Effector CD4-positive, alpha-beta T cell (primary cell): ENCODE measurements around the gene KCNK7.

Experiments
- DNase-seq: peaks from one replicate; pipeline ENCODE4 v3.0.0-alpha.2; 2020

KCNK7 gene

GRCh38 chr11:65610404-65610803 lies 14.8 kb upstream of the KCNK7 start:
- no peak for DNase-seq

GRCh38 chr11:65609665-65610064 lies 14.1 kb upstream of the KCNK7 start:
- no peak for DNase-seq

GRCh38 chr11:65609229-65609628 lies 13.6 kb upstream of the KCNK7 start:
- DNase-seq, result no peak

- DNase-seq, result no peak
Observed at GRCh38 chr11:65607614-65608426, 12.2 kb upstream of the KCNK7 start.

- no peak for DNase-seq
Observed at GRCh38 chr11:65606876-65607613, 11.4 kb upstream of the KCNK7 start.

GRCh38 chr11:65604258-65604657 lies 8.7 kb upstream of the KCNK7 start:
- no peak for DNase-seq

- no peak for DNase-seq
Observed at GRCh38 chr11:65599955-65600246, 4.3 kb upstream of the KCNK7 start.

- DNase-seq, result no peak
Observed at GRCh38 chr11:65599216-65599954, 3.8 kb upstream of the KCNK7 start.

GRCh38 chr11:65598258-65598699 lies 2.7 kb upstream of the KCNK7 start:
- DNase-seq, result no peak

- no peak for DNase-seq
Observed at GRCh38 chr11:65596520-65596919, 920 bp upstream of the KCNK7 start.

GRCh38 chr11:65595131-65595530 lies 469 bp downstream of the KCNK7 start:
- no peak for DNase-seq

- DNase-seq, result no peak
Observed at GRCh38 chr11:65593518-65594414, 1.8 kb downstream of the KCNK7 start.

- no peak for DNase-seq
Observed at GRCh38 chr11:65592858-65593517, 2.6 kb downstream of the KCNK7 start.

GRCh38 chr11:65591939-65592857 lies 3.4 kb downstream of the KCNK7 start:
- DNase-seq, result no peak

- DNase-seq, result no peak
Observed at GRCh38 chr11:65590240-65590738, 5.3 kb downstream of the KCNK7 start.

- DNase-seq, result no peak
Observed at GRCh38 chr11:65589444-65590239, 6.0 kb downstream of the KCNK7 start.

- peak; percentile 68 for DNase-seq
Observed at GRCh38 chr11:65588199-65589054, 7.2 kb downstream of the KCNK7 start.

GRCh38 chr11:65586676-65587075 lies 8.9 kb downstream of the KCNK7 start:
- DNase-seq, result no peak

GRCh38 chr11:65586247-65586630 lies 9.4 kb downstream of the KCNK7 start:
- DNase-seq, result no peak
